SK-N-SH (cell line): ENCODE results near the gene EFCAB12.

ENCODE experiments used
- CHD2 ChIP-seq: fragments of 150-350 bp; IDR thresholded peaks from 2 replicates; pipeline ENCODE4 v1.6.1; 2018; ENCODE audit warnings: low read length; ENCODE audit not compliant: partially characterized antibody
- CTCF ChIP-seq: fragments of 200-600 bp; sonication (generic); IDR thresholded peaks from 2 replicates; pipeline ENCODE4 v1.6.1; 2017; ENCODE audit warnings: antibody characterized with exemption, mild to moderate bottlenecking, moderate library complexity
- FOXM1 ChIP-seq: IDR thresholded peaks from 2 replicates; pipeline ENCODE4 v1.4.0; 2012; ENCODE audit warnings: low read depth, mild to moderate bottlenecking
- NFIC ChIP-seq: IDR thresholded peaks from 2 replicates; pipeline ENCODE4 v1.4.0; 2012; ENCODE audit warnings: borderline replicate concordance
- POLR2AphosphoS5 ChIP-seq: IDR thresholded peaks from 2 replicates; pipeline ENCODE4 v1.6.1; 2012; ENCODE audit warnings: low read depth, low read length
- RAD21 ChIP-seq: IDR thresholded peaks from 2 replicates; pipeline ENCODE4 v1.6.1; 2012; ENCODE audit warnings: mild to moderate bottlenecking, low read length
- RCOR1 ChIP-seq: fragments of 150-350 bp; IDR thresholded peaks from 2 replicates; pipeline ENCODE4 v1.6.1; 2017; ENCODE audit warnings: antibody characterized with exemption, low read length
- SIN3A ChIP-seq: IDR thresholded peaks from 2 replicates; pipeline ENCODE4 v1.6.1; 2012; ENCODE audit warnings: low read depth, mild to moderate bottlenecking, low read length, moderate library complexity, borderline replicate concordance
- USF2 ChIP-seq: fragments of 150-350 bp; IDR thresholded peaks from 2 replicates; pipeline ENCODE4 v1.6.1; 2017; ENCODE audit warnings: antibody characterized with exemption, low read length, low read depth, borderline replicate concordance

- no peak for TF ChIP-seq POLR2AphosphoS5
- no peak for TF ChIP-seq CTCF
- TF ChIP-seq SIN3A: no peak
- no peak for TF ChIP-seq RCOR1
- TF ChIP-seq RAD21: no peak
- TF ChIP-seq FOXM1: no peak
- no peak for TF ChIP-seq USF2
- TF ChIP-seq NFIC: no peak
- TF ChIP-seq CHD2: no peak
Measured at GRCh38 chr3:129352650-129353588, 75.5 kb downstream of the EFCAB12 start.
